Mesendoderm (in vitro differentiated cells): ENCODE measurements around the gene DRAXIN.
A peak's percentile ranks its signal among the peaks of the same experiment; 100 is the strongest.

Experiments used
- DNase-seq: peaks from one replicate; pipeline ENCODE4 v3.0.0; 2013
- H2AK5ac ChIP-seq: 2 replicates; pipeline ENCODE4 v1.6.1; 2013; ENCODE audit warnings: low read length, inconsistent platforms
- H2BK120ac ChIP-seq: 2 replicates; pipeline ENCODE4 v1.6.1; 2013; ENCODE audit warnings: low read depth, mild to moderate bottlenecking, low read length, moderate library complexity, mixed read lengths
- H2BK15ac ChIP-seq: replicated peaks from 2 replicates; pipeline ENCODE4 v1.6.1; 2013; ENCODE audit warnings: low read depth, mild to moderate bottlenecking, moderate library complexity
- H2BK5ac ChIP-seq: 2 replicates; pipeline ENCODE4 v1.6.1; 2013; ENCODE audit warnings: low read length, inconsistent platforms
- H3K18ac ChIP-seq: 2 replicates; pipeline ENCODE4 v1.6.1; 2013; ENCODE audit warnings: mild to moderate bottlenecking, low read length, mixed read lengths
- H3K23ac ChIP-seq: one replicate; pipeline ENCODE4 v1.6.1; 2013; ENCODE audit warnings: low read length
- H3K27ac ChIP-seq: 2 replicates; pipeline ENCODE4 v1.5.1; 2013; ENCODE audit warnings: low read depth, mild to moderate bottlenecking, inconsistent platforms, low read length, moderate library complexity
- H3K27me3 ChIP-seq: 2 replicates; pipeline ENCODE4 v1.6.1; 2013; ENCODE audit warnings: low read length, control low read depth, mild to moderate bottlenecking, inconsistent platforms; ENCODE audit not compliant: insufficient read depth, poor library complexity
- H3K36me3 ChIP-seq: 2 replicates; pipeline ENCODE4 v1.6.1; 2013; ENCODE audit warnings: low read length, inconsistent platforms; ENCODE audit not compliant: control insufficient read depth, insufficient read depth
- H3K4ac ChIP-seq: one replicate; pipeline ENCODE4 v1.6.1; 2013; ENCODE audit warnings: low read depth, mild to moderate bottlenecking, low read length, moderate library complexity
- H3K4me1 ChIP-seq: 2 replicates; pipeline ENCODE4 v1.6.1; 2013; ENCODE audit warnings: low read depth, low read length, inconsistent platforms; ENCODE audit not compliant: control insufficient read depth
- H3K4me2 ChIP-seq: 2 replicates; pipeline ENCODE4 v1.6.1; 2013; ENCODE audit warnings: low read length
- H3K4me3 ChIP-seq: 2 replicates; pipeline ENCODE4 v1.5.1; 2013; ENCODE audit warnings: mild to moderate bottlenecking, low read length
- H3K56ac ChIP-seq: one replicate; pipeline ENCODE4 v1.6.1; 2013; ENCODE audit warnings: low read length
- H3K79me1 ChIP-seq: 2 replicates; pipeline ENCODE4 v1.6.1; 2013; ENCODE audit warnings: low read length, inconsistent platforms
- H3K79me2 ChIP-seq: 2 replicates; pipeline ENCODE4 v1.6.1; 2013; ENCODE audit warnings: mild to moderate bottlenecking, low read length; ENCODE audit not compliant: control insufficient read depth, insufficient read depth
- H3K9ac ChIP-seq: 2 replicates; pipeline ENCODE4 v1.6.1; 2013; ENCODE audit warnings: low read length, inconsistent platforms
- H4K5ac ChIP-seq: one replicate; pipeline ENCODE4 v1.6.1; 2013; ENCODE audit warnings: low read length
- H4K8ac ChIP-seq: one replicate; pipeline ENCODE4 v1.6.1; 2013; ENCODE audit warnings: low read depth, mild to moderate bottlenecking, control low read depth, low read length, moderate library complexity
- WGBS: extraction: QIAGEN DNeasy Blood & Tissue Kit; methylation state at CpG from one replicate; pipeline ENCODE4 v1.1.7; 2013; ENCODE audit warnings: low lambda C conversion rate, missing lambda C conversion rate; ENCODE audit not compliant: insufficient coverage; ENCODE audit errors: extremely low coverage; 5-methylcytosine and 5-hydroxymethylcytosine counted together

Gene DRAXIN

GRCh38 chr1:11746092-11746491 lies 54.6 kb downstream of the DRAXIN start:
- no peak overlapping the region for H2BK15ac ChIP-seq
- no peak overlapping the region for H3K4ac ChIP-seq
- H3K4me1 ChIP-seq = peaks cover 2% of the 10 kb centered on the region
- H3K23ac ChIP-seq = no peak overlapping the region
- no peaks in the 10 kb centered on the region for H3K79me2 ChIP-seq
- H3K4me3 ChIP-seq = no peak overlapping the region
- H3K18ac ChIP-seq = no peak overlapping the region
- H3K36me3 ChIP-seq = no peaks in the 10 kb centered on the region
- H3K27me3 ChIP-seq = no peaks in the 10 kb centered on the region
- H3K56ac ChIP-seq = no peak overlapping the region
- no peak for DNase-seq
- no peak overlapping the region for H2BK120ac ChIP-seq
- H3K4me2 ChIP-seq = no peak overlapping the region
- H4K8ac ChIP-seq = no peak overlapping the region
- H2BK5ac ChIP-seq = no peak overlapping the region
- H3K79me1 ChIP-seq = no peaks in the 10 kb centered on the region
- H2AK5ac ChIP-seq = no peak overlapping the region
- no peak overlapping the region for H4K5ac ChIP-seq
- H3K9ac ChIP-seq = no peak overlapping the region
- no CpG with 5 or more reads among the region's 6 CpGs for WGBS
- H3K27ac ChIP-seq = no peak overlapping the region

DNA sequence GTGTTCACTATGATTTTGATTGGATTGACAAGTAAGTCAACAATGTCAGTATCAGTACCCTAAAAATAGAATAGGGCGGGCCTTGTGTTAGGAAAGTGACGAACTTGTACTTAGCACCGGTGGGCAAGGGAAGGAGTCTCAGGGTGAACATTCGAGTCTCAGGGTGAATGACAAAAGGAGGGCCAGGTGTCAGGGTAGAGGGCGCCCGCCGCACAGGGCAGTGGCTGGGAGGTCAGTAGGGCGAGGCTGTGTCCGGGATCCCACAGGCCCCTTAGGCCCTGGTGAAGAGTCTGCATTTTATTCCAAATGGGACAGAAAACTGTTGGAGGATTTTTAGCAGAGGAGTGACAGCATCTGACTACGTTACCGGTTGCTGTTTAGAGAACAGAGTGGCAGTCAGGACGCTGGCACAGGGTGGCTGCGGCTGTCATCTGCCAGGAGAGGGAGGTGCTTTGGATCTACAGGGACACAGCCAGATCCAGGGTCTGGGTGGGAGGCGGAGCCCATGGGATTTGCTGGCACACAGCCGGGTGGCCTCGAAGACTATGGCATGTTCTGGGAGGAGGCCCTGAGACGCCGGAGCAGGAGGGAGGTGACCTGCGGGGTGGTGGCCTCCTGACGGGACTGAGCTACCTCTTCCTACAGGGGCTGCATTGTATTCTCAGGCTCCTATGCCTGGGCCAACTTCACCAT lies 55.4 kb downstream of the DRAXIN start:
- Histone ChIP-seq H3K4me3 (no peak overlapping the region), H4K5ac (no peak overlapping the region), H3K23ac (no peak overlapping the region), H3K27me3 (no peaks in the 10 kb centered on the region), H2AK5ac (no peak overlapping the region), H3K4me2 (no peak overlapping the region), H3K18ac (no peak overlapping the region), H2BK5ac (no peak overlapping the region), H4K8ac (no peak overlapping the region), H2BK15ac (no peak overlapping the region), H3K36me3 (no peaks in the 10 kb centered on the region), H3K79me2 (no peaks in the 10 kb centered on the region), H3K4me1 (no peaks in the 10 kb centered on the region), H2BK120ac (no peak overlapping the region), H3K79me1 (no peaks in the 10 kb centered on the region), H3K9ac (no peak overlapping the region), H3K27ac (no peak overlapping the region), H3K56ac (no peak overlapping the region), H3K4ac (no peak overlapping the region)
- WGBS = no CpG with 5 or more reads among the region's 20 CpGs
- no peak for DNase-seq

DNA sequence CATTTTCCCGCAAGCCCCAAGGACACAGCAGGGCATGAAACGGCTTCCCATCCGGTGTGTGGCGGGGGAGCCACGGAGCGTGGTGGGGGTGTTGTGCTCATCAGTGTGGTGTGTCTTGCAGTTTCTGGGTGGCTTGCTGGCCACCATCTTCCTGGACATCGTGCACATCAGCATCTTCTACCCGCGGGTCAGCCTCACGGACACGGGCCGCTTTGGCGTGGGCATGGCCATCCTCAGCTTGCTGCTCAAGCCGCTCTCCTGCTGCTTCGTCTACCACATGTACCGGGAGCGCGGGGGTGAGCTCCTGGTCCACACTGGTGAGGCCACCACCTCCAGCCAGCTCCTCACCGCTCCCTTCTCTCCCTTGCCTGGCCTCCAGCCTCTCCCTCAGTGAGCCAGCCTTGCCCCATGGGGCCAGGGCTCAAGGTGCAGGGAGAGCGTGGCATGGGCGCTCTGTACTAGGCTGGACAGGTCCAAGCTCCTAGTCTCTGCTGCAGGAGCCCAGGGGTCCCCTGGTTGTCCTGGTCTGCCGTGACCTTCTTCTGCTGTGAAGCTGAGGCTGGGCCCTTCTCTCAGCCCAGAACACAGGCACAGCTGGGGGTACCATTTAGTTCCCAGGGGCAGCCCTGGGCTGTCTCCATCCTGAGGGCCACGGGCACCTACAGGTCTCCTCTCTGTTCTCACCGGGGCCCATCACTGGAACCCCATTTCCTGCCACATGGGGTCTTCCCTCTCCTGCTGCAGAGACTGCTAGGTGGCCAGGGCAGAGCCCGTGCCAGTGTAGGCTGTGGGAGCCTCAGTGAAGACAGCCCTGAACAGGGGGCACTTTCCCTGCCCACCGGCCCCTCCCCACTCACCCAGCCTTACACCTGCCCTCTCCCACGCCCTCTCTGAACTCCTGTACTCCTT lies 57.0 kb downstream of the DRAXIN start:
- H3K79me1 ChIP-seq = no peaks in the 10 kb centered on the region
- H3K27me3 ChIP-seq = no peaks in the 10 kb centered on the region
- H4K8ac ChIP-seq = no peak overlapping the region
- H3K79me2 ChIP-seq = no peaks in the 10 kb centered on the region
- no peak overlapping the region for H2AK5ac ChIP-seq
- no peak overlapping the region for H3K56ac ChIP-seq
- no peak overlapping the region for H3K4me3 ChIP-seq
- H4K5ac ChIP-seq = no peak overlapping the region
- no peak for DNase-seq
- no peak overlapping the region for H2BK5ac ChIP-seq
- H3K4me2 ChIP-seq = no peak overlapping the region
- H3K36me3 ChIP-seq = no peaks in the 10 kb centered on the region
- H3K4ac ChIP-seq = no peak overlapping the region
- H3K9ac ChIP-seq = no peak overlapping the region
- no peak overlapping the region for H3K18ac ChIP-seq
- peaks cover under 1% of the 10 kb centered on the region for H3K4me1 ChIP-seq
- H3K27ac ChIP-seq = no peak overlapping the region
- no peak overlapping the region for H3K23ac ChIP-seq
- WGBS = no CpG with 5 or more reads among the region's 27 CpGs
- no peak overlapping the region for H2BK120ac ChIP-seq
- no peak overlapping the region for H2BK15ac ChIP-seq

DNA sequence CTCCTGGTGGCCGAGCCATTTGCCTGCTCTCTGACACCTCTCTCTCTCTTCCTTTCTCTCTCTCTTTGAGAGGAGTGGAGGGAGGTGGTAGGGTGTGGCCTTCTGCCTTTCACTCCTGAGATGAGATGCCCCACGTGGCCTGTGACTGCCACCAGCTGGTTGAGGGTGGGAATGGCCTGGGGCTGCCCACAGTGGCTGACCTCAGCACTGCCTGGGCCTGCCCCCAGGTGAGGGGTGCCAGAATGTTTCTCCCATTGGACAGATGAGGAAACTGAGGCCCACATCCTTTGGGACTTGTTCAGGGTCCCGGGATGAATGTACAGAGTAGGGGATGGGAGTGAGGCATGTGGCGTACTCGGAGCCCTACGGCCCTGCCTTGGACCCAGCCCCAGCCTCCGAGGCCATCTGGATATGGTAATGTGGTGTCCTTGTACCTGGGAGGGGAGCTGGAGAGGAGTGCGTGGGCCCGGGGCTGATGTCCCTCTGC lies 57.7 kb downstream of the DRAXIN start:
- no CpG with 5 or more reads among the region's 9 CpGs for whole genome bisulfite sequencing
- Histone ChIP-seq H3K18ac (no peak overlapping the region), H3K4me1 (peaks cover 4% of the 10 kb centered on the region), H3K4ac (no peak overlapping the region), H2BK120ac (no peak overlapping the region), H3K4me2 (no peak overlapping the region), H3K79me1 (no peaks in the 10 kb centered on the region), H3K27ac (no peak overlapping the region), H3K23ac (no peak overlapping the region), H3K79me2 (no peaks in the 10 kb centered on the region), H3K4me3 (no peak overlapping the region), H2BK15ac (no peak overlapping the region), H2BK5ac (no peak overlapping the region), H3K9ac (no peak overlapping the region), H4K5ac (no peak overlapping the region), H3K56ac (no peak overlapping the region), H2AK5ac (no peak overlapping the region), H3K27me3 (no peaks in the 10 kb centered on the region), H3K36me3 (no peaks in the 10 kb centered on the region), H4K8ac (no peak overlapping the region)
- DNase-seq = peak; percentile 89

DNA sequence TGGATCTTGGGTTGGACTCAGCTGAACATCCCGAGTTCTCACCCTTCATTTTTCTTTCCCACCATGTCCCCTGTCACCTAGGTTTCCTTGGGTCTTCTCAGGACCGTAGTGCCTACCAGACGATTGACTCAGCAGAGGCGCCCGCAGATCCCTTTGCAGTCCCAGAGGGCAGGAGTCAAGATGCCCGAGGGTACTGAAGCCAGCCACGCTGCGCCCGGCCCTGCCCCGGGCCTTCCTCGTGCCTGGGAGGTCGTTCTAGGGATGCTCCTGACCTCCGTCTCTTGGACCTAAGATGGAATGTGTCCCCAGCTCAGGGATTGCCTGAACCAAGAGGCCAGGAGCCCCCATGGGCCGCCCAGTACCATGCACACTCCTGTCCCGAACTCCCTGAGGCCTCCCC lies 58.5 kb downstream of the DRAXIN start:
- Histone ChIP-seq H4K8ac (no peak overlapping the region), H3K56ac (no peak overlapping the region), H3K79me1 (no peaks in the 10 kb centered on the region), H3K18ac (no peak overlapping the region), H2BK120ac (no peak overlapping the region), H2BK5ac (no peak overlapping the region), H2BK15ac (no peak overlapping the region), H3K4ac (no peak overlapping the region), H3K4me2 (no peak overlapping the region), H3K23ac (no peak overlapping the region), H3K9ac (no peak overlapping the region), H3K79me2 (no peaks in the 10 kb centered on the region), H3K4me1 (peaks cover 4% of the 10 kb centered on the region), H3K27me3 (no peaks in the 10 kb centered on the region), H2AK5ac (no peak overlapping the region), H3K4me3 (no peak overlapping the region), H3K27ac (no peak overlapping the region), H4K5ac (no peak overlapping the region), H3K36me3 (no peaks in the 10 kb centered on the region)
- WGBS = no CpG with 5 or more reads among the region's 15 CpGs
- DNase-seq = no peak
